GM12878 (cell line): Measurements from ENCODE around the gene TRMU.

Source experiments
- EZH2 ChIP-seq: IDR thresholded peaks from 2 replicates; pipeline ENCODE4 v1.6.1; 2012; ENCODE audit warnings: low read depth, mild to moderate bottlenecking, control low read depth, inconsistent platforms, low read length, borderline replicate concordance; ENCODE audit not compliant: control insufficient read depth
- HDAC2 ChIP-seq: fragments of 200-600 bp; sonication (generic); IDR thresholded peaks from 2 replicates; pipeline ENCODE4 v1.6.1; 2017
- JUNB ChIP-seq: IDR thresholded peaks from 2 replicates; pipeline ENCODE4 v1.6.1; 2016; ENCODE audit warnings: antibody characterized with exemption, mild to moderate bottlenecking
- MAX ChIP-seq: IDR thresholded peaks from 2 replicates; pipeline ENCODE4 v1.6.1; 2012; ENCODE audit warnings: low read depth, low read length, improper control_type of control experiment
- SIN3A ChIP-seq: IDR thresholded peaks from 2 replicates; pipeline ENCODE4 v1.6.1; 2012; ENCODE audit warnings: low read depth, low read length, improper control_type of control experiment

GRCh38 chr22:46335201-46336118, at the start of gene TRMU:
- 0 out of 2 replicates have a peak, but pooled peaks have one; percentile 41 for TF ChIP-seq MAX
- TF ChIP-seq HDAC2 = no peak
- TF ChIP-seq JUNB = no peak
- TF ChIP-seq EZH2 = no peak
- peak; percentile 94 for TF ChIP-seq SIN3A
